ENCODE data around the gene TECRL. TPM values are rescaled to one million over a fixed set of nuclear protein-coding genes. Genes with fewer than 3 reads are reported as not detected.

Gene TECRL, protein sequence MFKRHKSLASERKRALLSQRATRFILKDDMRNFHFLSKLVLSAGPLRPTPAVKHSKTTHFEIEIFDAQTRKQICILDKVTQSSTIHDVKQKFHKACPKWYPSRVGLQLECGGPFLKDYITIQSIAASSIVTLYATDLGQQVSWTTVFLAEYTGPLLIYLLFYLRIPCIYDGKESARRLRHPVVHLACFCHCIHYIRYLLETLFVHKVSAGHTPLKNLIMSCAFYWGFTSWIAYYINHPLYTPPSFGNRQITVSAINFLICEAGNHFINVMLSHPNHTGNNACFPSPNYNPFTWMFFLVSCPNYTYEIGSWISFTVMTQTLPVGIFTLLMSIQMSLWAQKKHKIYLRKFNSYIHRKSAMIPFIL
- not detected for polyA plus RNA-seq (2012; ENCODE audit: insufficient read depth, insufficient read length)

GRCh38 chr4:64409300-64409699 lies at the start of gene TECRL:
TECRL (minus strand) TSS chr4:64409450; CDS start chr4:64409351, 99 bp downstream.
- no peak within 1 kb of the TSS for H3K4me3 ChIP-seq (ENCODE audit: low read length)
- no peak for DNase-seq (ENCODE audit: low read depth, low spot score)

DNA sequence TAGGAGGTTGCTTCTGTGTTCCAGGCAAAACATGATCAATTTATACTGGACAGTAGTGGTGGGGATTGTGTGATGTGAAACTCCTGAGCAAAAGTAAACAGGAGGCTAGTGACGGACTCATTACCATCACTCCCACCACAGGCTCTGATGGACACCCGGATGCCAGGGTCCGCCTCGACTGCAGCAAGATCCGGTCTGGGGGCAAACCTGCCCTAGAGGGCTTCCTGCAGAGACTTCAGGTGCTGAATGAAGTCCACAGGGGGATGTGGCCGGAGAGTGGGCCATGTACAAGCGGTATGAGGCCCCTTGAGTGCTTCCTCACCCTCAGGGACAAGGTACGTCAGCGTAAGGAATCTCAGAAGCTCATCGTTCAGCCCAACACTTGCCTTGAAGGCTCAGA lies 23.4 kb upstream of the TECRL start:
- no peak for DNase-seq (ENCODE audit: low read depth, low spot score)
- H3K4me3 ChIP-seq (ENCODE audit: low read length) = no peak overlapping the region

DNA sequence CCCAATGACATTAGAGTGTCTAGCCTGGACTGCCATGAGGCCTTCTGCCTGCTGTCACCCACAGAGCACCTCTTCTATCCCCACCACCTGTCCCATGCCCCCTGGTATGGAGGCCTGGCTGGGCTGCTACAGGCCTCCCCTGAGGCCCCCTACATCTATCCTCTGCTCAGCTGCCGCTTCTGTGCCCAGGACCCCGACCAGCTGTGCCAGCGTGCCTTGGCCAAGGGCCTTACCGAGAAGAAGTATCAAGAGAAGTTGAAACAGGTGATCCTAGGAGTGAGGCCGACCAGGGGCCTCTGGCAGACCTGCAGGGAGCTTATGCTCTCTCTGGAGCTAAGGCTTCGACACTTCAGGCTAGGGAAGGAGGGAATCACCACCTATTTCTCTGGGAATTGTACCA lies 21.7 kb upstream of the TECRL start:
- H3K4me3 ChIP-seq (ENCODE audit: low read length) = no peak overlapping the region
- no peak for DNase-seq (ENCODE audit: low read depth, low spot score)

DNA sequence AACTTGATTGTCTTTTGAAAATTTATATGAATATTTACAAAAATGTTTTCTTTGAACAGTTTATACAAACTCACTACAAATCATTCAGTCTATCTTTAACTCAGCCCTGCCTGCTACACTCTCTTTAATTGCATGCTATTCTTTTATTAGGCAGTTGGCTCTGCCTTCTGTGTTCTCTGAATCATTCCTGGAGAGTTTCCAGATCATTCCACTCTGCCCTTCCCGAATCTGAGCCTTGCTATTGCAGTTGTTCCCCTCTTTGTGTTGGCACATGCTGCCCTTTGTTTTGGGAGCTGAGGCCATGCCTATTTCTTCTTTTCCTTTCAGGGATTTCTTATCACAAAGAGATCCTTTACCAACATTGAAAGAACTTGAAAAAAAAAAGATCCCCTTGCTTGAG lies 8.7 kb upstream of the TECRL start:
- DNase-seq (ENCODE audit: low read depth, low spot score) = no peak
- no peak overlapping the region for H3K4me3 ChIP-seq (ENCODE audit: low read length)

- no peak overlapping the region for H3K4me3 ChIP-seq (ENCODE audit: low read length)
- DNase-seq (ENCODE audit: low read depth, low spot score) = no peak
These were observed 2.2 kb downstream of the TECRL start for GRCh38 chr4:64407000-64407399.

DNA sequence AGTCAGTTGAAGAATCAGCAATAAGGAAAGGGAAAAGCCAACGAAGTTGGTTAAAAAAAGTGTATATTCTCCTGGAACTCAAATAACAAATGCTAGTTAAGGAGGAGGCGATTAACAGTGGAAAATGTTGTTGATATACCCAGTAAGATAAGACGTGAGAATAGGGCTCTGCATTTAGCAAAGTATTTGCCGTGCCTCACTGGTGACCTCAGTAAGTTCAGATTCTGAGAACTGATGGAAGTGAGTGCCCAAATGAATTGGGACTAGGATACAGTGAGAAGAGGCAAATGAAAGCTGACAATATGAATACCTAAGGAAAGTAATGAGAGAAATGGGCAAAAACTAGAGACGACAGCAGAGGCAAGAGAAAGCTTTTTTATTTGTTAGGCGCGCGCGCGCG lies 3.5 kb downstream of the TECRL start:
- no peak for DNase-seq (ENCODE audit: low read depth, low spot score)
- H3K4me3 ChIP-seq (ENCODE audit: low read length) = no peak overlapping the region

GRCh38 chr4:64402684-64403083 lies 6.6 kb downstream of the TECRL start:
- H3K4me3 ChIP-seq (ENCODE audit: low read length) = no peak overlapping the region
- DNase-seq (ENCODE audit: low read depth, low spot score) = no peak

DNA sequence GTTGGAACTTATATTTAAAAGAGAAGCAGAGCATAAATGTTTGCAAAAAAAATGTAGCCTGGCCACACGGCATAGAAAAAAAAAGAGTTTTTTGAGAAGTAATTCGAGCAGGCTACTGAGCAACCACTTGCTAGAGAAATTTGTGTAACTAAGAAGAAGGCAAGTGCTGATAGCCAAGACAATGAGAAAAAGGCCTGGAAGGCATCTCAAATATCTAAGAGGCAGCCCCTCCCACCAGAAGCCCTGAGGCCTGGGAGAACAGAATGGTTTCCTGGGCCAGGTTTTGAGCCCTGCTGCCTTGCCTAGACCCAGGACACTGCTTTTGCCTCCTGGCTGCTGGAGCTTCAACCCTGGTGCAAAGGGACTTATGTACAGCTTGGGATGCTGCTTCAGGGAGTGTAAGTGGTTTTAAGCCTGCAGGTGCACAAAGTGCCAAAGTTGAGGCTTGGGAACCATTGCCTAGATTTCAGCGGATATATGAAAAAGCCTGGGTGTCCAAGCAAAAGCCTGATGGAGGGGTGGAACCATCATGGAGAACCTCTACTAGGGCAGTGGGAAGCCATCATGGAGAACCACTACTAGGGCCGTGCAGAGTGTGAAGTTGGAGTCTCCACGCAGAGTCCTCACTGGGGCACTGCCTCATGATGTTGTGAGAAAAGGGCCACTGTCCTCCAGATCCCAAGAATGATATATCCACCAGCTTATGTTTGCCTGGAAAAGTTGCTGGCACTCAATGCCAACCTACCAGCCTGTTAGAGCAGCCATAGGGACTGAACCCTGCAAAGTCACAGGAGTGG lies 9.7 kb downstream of the TECRL start:
- no peak overlapping the region for H3K4me3 ChIP-seq (ENCODE audit: low read length)
- DNase-seq (ENCODE audit: low read depth, low spot score) = no peak

DNA sequence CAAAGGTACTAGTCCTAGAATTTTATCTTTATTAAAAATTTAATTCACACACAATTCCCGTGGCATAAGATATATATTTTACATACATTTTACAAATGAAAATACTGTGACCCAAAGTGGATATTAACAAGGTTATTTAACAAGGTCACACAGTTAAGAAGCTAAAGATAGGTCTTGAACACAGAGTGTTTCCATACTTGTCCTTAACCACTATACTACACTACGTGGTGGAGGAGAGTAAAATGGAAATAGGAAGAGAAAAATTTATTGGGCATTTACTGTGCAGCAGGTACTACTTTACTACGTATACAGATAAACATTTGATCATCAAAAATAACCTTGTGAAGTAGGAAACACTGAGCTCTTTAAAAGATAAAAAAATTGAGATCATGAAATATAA lies 14.8 kb downstream of the TECRL start:
- DNase-seq (ENCODE audit: low read depth, low spot score) = no peak
- H3K4me3 ChIP-seq (ENCODE audit: low read length) = no peak overlapping the region

GRCh38 chr4:64388252-64388651 lies 21.0 kb downstream of the TECRL start:
- H3K4me3 ChIP-seq (ENCODE audit: low read length) = no peak overlapping the region
- no peak for DNase-seq (ENCODE audit: low read depth, low spot score)

- DNase-seq (ENCODE audit: low read depth, low spot score) = no peak
- H3K4me3 ChIP-seq (ENCODE audit: low read length) = no peak overlapping the region
These were observed 24.0 kb downstream of the TECRL start for GRCh38 chr4:64385220-64385619.

DNA sequence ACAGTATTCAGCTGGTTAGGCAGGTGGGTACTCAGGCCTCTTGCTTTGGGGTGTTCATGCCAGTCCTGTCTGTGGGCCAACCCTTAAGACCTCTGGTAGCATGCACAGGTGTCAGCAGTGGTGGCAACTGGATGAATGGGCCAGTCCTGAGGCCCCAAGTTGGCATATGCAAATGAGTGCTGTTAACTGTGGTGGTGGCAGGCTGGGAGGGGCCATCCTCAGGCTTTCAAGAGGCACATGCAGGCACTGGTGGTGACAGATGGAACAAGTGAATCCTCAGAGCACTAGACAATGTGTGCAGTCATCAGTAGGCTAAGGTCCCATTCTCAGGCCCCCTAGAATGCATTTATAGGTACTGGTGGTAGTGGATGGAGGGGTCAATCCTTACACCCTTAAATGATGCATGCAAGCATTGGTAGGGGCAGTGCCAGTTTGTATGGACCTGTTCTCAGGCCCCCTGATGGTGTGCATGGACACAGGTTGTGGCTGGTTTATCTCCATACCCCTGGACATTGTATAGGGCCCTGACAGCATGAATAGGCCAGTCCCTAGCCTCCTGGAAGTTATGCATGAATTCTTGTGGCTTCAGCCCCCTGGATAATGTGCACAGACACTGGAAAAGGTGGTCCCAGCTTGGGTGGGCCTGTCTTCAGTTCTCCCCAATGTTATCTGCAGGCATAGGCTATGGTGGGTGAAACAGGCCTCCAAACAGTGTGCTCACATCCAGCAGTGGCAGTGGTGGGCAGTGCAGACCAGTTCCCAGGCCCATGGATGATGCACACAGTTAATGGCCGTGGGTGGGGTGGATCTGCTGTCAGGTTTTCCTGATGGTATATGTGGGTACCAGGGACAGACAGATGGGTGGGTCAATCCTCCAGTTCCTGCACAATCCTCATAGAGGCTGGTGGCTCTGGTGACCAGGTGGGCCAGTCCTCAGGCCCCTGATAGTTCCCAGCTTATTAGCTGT lies 24.7 kb downstream of the TECRL start:
- no peak overlapping the region for H3K4me3 ChIP-seq (ENCODE audit: low read length)
- DNase-seq (ENCODE audit: low read depth, low spot score) = no peak

DNA sequence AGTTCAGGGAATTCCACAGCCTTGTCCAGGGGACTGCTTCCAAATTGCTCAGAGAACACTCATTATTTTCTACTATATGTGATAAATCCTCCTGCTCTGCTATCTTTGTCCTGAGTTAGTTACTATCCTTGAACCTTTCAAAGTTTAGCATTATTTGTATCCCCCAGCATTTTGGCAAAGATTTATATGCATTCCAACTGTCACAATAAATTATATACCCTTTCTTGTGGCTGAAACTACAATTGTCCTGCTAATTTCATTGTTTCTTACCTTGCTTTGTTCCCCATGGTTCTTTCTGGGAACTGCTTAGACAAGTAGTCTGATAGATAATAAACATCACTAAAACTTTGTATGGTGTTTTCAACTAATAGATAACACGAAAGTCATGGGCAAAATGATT lies 40.5 kb downstream of the TECRL start:
- no peak for DNase-seq (ENCODE audit: low read depth, low spot score)
- no peak overlapping the region for H3K4me3 ChIP-seq (ENCODE audit: low read length)

DNA sequence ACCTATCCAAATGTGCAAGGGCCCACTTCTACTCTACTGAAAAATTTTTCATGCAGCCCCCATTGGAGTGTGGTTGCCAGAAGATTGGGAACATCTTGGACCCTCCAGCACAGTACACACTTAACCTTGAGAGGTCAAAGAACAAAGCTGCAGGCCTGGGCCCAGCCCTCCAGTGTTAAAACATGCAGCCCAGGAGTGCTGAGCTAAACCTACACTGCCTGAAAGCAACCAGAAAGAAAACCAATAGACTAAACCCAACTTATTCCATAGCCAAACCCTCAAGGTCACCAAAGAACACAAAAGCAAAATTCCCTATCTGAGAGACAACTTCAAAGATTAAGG lies 47.9 kb downstream of the TECRL start:
- DNase-seq (ENCODE audit: low read depth, low spot score) = no peak
- H3K4me3 ChIP-seq (ENCODE audit: low read length) = no peak overlapping the region

GRCh38 chr4:64360664-64361398 lies 48.4 kb downstream of the TECRL start:
- DNase-seq (ENCODE audit: low read depth, low spot score) = no peak
- no peak overlapping the region for H3K4me3 ChIP-seq (ENCODE audit: low read length)

DNA sequence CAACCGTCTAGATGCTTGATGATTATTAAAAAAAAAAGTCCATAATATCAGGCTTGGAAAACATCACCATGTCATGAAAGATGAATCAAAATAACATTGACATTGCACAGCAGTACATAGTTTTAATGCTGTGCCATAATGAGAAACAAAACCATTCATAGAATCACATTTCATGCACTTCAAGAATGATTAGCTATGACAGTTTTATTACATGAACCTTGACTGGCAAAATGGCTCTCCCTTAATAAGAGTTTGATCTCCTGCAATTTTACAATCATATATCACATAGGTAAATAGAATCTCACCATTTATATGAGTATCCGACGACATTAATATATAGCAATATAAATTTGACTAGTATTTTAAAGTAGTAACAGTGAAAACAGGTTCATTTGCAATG lies 49.8 kb downstream of the TECRL start:
- no peak for DNase-seq (ENCODE audit: low read depth, low spot score)
- no peak overlapping the region for H3K4me3 ChIP-seq (ENCODE audit: low read length)

DNA sequence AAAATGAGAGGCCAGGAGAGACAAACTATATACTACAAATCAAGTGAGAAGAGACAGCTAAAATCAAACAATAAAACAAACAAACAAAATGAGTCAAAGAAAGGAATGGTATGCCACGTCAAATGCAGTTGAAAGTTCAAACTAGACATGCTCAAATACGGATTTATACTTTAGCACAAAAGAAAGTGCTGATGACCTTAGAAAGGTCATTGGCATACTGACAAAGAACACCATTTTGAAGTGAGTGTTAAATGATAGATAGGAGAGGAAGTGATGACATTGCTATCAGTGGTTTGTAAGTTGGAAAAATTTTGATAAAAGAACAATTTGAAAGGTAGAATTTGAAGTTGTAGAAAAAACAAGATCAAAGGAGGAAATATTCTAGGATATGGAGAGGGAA lies 55.3 kb downstream of the TECRL start:
- H3K4me3 ChIP-seq (ENCODE audit: low read length) = no peak overlapping the region
- DNase-seq (ENCODE audit: low read depth, low spot score) = no peak

- DNase-seq (ENCODE audit: low read depth, low spot score) = no peak
These were observed 67.5 kb downstream of the TECRL start for GRCh38 chr4:64341711-64342110.

More at GRCh38 chr4:64341711-64342110, 67.5 kb downstream of the TECRL start:
- H3K4me3 ChIP-seq (ENCODE audit: low read length) = no peak overlapping the region

All from Jurkat, Clone E6-1 (cell line).